ENCODE data around the gene CATSPER3. TPM values are rescaled to one million over a fixed set of nuclear protein-coding genes. Genes with fewer than 3 reads are reported as not detected.
"Not testable (repeated sequence)": the region's sequence is repeated elsewhere in the genome, so short reads cannot be mapped to it uniquely, and the experiment has no call there.

The CATSPER3 gene
- total RNA-seq, 3 donors from 2014 or later, result 0.16 to 0.63 (median 0.38) TPM

GRCh38 chr5:134992148-134992547, 24.4 kb downstream of the CATSPER3 start:
- Mint-ChIP-seq H3K4me3 (no peak overlapping the region), H3K9me3 (no peaks in the 10 kb centered on the region), H3K4me1 (ENCODE audit: low read depth) (no peaks in the 10 kb centered on the region), H3K27me3 (ENCODE audit: low read depth) (no peaks in the 10 kb centered on the region), H3K36me3 (ENCODE audit: insufficient read depth) (no peaks in the 10 kb centered on the region)
- DNase-seq (no peak), ATAC-seq (no peak)

- Mint-ChIP-seq H3K4me3 (no peak overlapping the region), H3K36me3 (ENCODE audit: insufficient read depth) (no peaks in the 10 kb centered on the region), H3K4me1 (ENCODE audit: low read depth) (no peaks in the 10 kb centered on the region), H3K27me3 (ENCODE audit: low read depth) (no peaks in the 10 kb centered on the region), H3K9me3 (no peaks in the 10 kb centered on the region)
- ATAC-seq (no peak), DNase-seq (no peak)
Measured at GRCh38 chr5:134993161-134993560, 25.5 kb downstream of the CATSPER3 start.

GRCh38 chr5:134994560-134995156, 27.0 kb downstream of the CATSPER3 start:
- ATAC-seq (no peak), DNase-seq (no peak)
- peaks cover 1% of the 10 kb centered on the region for H3K36me3 Mint-ChIP-seq (ENCODE audit: insufficient read depth)
- H3K4me3 Mint-ChIP-seq, result no peak overlapping the region
- no peaks in the 10 kb centered on the region for H3K27me3 Mint-ChIP-seq (ENCODE audit: low read depth)
- H3K9me3 Mint-ChIP-seq, result no peaks in the 10 kb centered on the region
- H3K4me1 Mint-ChIP-seq (ENCODE audit: low read depth), result no peaks in the 10 kb centered on the region

GRCh38 chr5:134995850-134996402, 28.2 kb downstream of the CATSPER3 start:
- Mint-ChIP-seq H3K27me3 (ENCODE audit: low read depth) (no peaks in the 10 kb centered on the region), H3K9me3 (no peaks in the 10 kb centered on the region), H3K4me3 (no peak overlapping the region), H3K4me1 (ENCODE audit: low read depth) (no peaks in the 10 kb centered on the region), H3K36me3 (ENCODE audit: insufficient read depth) (peaks cover 1% of the 10 kb centered on the region)
- ATAC-seq (no peak), DNase-seq (no peak)

GRCh38 chr5:134997015-134997414, 29.3 kb downstream of the CATSPER3 start:
- Mint-ChIP-seq H3K9me3 (no peaks in the 10 kb centered on the region), H3K27me3 (ENCODE audit: low read depth) (no peaks in the 10 kb centered on the region), H3K4me1 (ENCODE audit: low read depth) (no peaks in the 10 kb centered on the region), H3K36me3 (ENCODE audit: insufficient read depth) (peaks cover 1% of the 10 kb centered on the region), H3K4me3 (no peak overlapping the region)
- ATAC-seq (no peak), DNase-seq (no peak)

- not testable (repeated sequence) for ATAC-seq; DNase-seq; H3K4me1 Mint-ChIP-seq (ENCODE audit: low read depth); H3K27me3 Mint-ChIP-seq (ENCODE audit: low read depth); H3K36me3 Mint-ChIP-seq (ENCODE audit: insufficient read depth); H3K9me3 Mint-ChIP-seq; H3K4me3 Mint-ChIP-seq
Measured at GRCh38 chr5:134998068-134998467, 30.4 kb downstream of the CATSPER3 start.

GRCh38 chr5:135004376-135004775, 36.7 kb downstream of the CATSPER3 start:
- ATAC-seq (no peak), DNase-seq (no peak)
- H3K9me3 Mint-ChIP-seq, result no peaks in the 10 kb centered on the region
- no peak overlapping the region for H3K4me3 Mint-ChIP-seq
- peaks cover 4% of the 10 kb centered on the region for H3K36me3 Mint-ChIP-seq (ENCODE audit: insufficient read depth)
- no peaks in the 10 kb centered on the region for H3K27me3 Mint-ChIP-seq (ENCODE audit: low read depth)
- H3K4me1 Mint-ChIP-seq (ENCODE audit: low read depth), result no peaks in the 10 kb centered on the region

- DNase-seq (no peak), ATAC-seq (no peak)
- H3K9me3 Mint-ChIP-seq, result no peaks in the 10 kb centered on the region
- no peaks in the 10 kb centered on the region for H3K4me1 Mint-ChIP-seq (ENCODE audit: low read depth)
- no peak overlapping the region for H3K4me3 Mint-ChIP-seq
- H3K27me3 Mint-ChIP-seq (ENCODE audit: low read depth), result no peaks in the 10 kb centered on the region
- H3K36me3 Mint-ChIP-seq (ENCODE audit: insufficient read depth), result peaks cover 4% of the 10 kb centered on the region
Measured at GRCh38 chr5:135005076-135005475, 37.4 kb downstream of the CATSPER3 start.

- DNase-seq (no peak), ATAC-seq (no peak)
- no peak overlapping the region for H3K4me3 Mint-ChIP-seq
- peaks cover 4% of the 10 kb centered on the region for H3K36me3 Mint-ChIP-seq (ENCODE audit: insufficient read depth)
- H3K9me3 Mint-ChIP-seq, result no peaks in the 10 kb centered on the region
- no peaks in the 10 kb centered on the region for H3K27me3 Mint-ChIP-seq (ENCODE audit: low read depth)
- no peaks in the 10 kb centered on the region for H3K4me1 Mint-ChIP-seq (ENCODE audit: low read depth)
Measured at GRCh38 chr5:135007305-135007704, 39.6 kb downstream of the CATSPER3 start.

GRCh38 chr5:135007749-135008363, 40.1 kb downstream of the CATSPER3 start:
- Mint-ChIP-seq H3K27me3 (ENCODE audit: low read depth) (no peaks in the 10 kb centered on the region), H3K4me1 (ENCODE audit: low read depth) (no peaks in the 10 kb centered on the region), H3K4me3 (no peak overlapping the region), H3K9me3 (no peaks in the 10 kb centered on the region), H3K36me3 (ENCODE audit: insufficient read depth) (peaks cover 4% of the 10 kb centered on the region)
- no peak for DNase-seq
- ATAC-seq, result no peak

GRCh38 chr5:135008556-135008955, 40.8 kb downstream of the CATSPER3 start:
- no peaks in the 10 kb centered on the region for H3K9me3 Mint-ChIP-seq
- DNase-seq (no peak), ATAC-seq (no peak)
- H3K36me3 Mint-ChIP-seq (ENCODE audit: insufficient read depth), result peaks cover 4% of the 10 kb centered on the region
- no peak overlapping the region for H3K4me3 Mint-ChIP-seq
- H3K27me3 Mint-ChIP-seq (ENCODE audit: low read depth), result no peaks in the 10 kb centered on the region
- H3K4me1 Mint-ChIP-seq (ENCODE audit: low read depth), result no peaks in the 10 kb centered on the region

- Mint-ChIP-seq H3K4me1 (ENCODE audit: low read depth) (no peaks in the 10 kb centered on the region), H3K36me3 (ENCODE audit: insufficient read depth) (peaks cover 4% of the 10 kb centered on the region), H3K9me3 (no peaks in the 10 kb centered on the region), H3K27me3 (ENCODE audit: low read depth) (no peaks in the 10 kb centered on the region), H3K4me3 (no peak overlapping the region)
- DNase-seq, result no peak
- no peak for ATAC-seq
Measured at GRCh38 chr5:135008981-135009735, 41.5 kb downstream of the CATSPER3 start.

GRCh38 chr5:135009736-135010501, 42.2 kb downstream of the CATSPER3 start:
- DNase-seq (no peak), ATAC-seq (no peak)
- Mint-ChIP-seq H3K4me1 (ENCODE audit: low read depth) (no peaks in the 10 kb centered on the region), H3K27me3 (ENCODE audit: low read depth) (no peaks in the 10 kb centered on the region), H3K9me3 (no peaks in the 10 kb centered on the region), H3K36me3 (ENCODE audit: insufficient read depth) (no peaks in the 10 kb centered on the region), H3K4me3 (no peak overlapping the region)
